ENCODE results near the gene NT5C2.
"Not testable (repeated sequence)": the region's sequence is repeated elsewhere in the genome, so short reads cannot be mapped to it uniquely, and the experiment has no call there.

Gene NT5C2

DNA sequence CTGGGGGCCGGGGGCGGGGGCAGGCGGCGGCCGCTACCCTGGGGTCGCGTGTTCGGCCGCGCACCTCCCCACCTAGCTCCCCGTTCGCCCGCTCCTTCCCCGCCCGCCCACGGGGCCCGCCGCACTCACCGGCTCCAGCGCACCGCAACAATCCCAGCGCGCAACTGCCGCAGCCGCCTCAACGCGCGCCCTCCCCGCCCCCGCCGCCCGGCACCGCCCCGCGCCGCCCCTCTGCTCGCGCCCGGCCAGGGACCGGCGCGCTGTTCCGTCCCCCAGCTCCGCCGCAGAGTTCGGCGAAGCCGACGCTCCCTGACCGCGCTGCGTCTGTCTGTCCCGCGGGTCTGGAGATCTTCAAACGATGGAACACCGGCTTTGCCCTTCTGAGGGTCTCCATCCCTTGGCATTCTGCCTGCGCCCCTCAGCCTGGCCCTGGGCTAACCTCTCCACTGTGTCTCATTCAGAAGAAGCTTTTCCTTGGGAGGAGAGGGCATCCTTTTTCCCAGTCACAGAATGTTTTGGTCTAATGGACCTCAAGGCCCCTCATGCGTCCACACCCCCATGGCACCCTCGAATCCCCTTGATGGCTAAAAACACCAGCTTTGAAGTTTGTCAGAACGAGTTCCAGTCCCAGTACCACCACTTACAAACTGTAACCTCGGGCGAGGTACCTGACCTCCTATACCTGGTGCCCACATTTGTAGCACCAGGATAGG is at the start of gene NT5C2:
Gene NT5C2, minus strand, starts transcription at position 166 of the 713 bp plus-strand sequence. CDS start 18,314 bp downstream, outside the sequence.
- peak; percentile 81 for DNase-seq

DNA sequence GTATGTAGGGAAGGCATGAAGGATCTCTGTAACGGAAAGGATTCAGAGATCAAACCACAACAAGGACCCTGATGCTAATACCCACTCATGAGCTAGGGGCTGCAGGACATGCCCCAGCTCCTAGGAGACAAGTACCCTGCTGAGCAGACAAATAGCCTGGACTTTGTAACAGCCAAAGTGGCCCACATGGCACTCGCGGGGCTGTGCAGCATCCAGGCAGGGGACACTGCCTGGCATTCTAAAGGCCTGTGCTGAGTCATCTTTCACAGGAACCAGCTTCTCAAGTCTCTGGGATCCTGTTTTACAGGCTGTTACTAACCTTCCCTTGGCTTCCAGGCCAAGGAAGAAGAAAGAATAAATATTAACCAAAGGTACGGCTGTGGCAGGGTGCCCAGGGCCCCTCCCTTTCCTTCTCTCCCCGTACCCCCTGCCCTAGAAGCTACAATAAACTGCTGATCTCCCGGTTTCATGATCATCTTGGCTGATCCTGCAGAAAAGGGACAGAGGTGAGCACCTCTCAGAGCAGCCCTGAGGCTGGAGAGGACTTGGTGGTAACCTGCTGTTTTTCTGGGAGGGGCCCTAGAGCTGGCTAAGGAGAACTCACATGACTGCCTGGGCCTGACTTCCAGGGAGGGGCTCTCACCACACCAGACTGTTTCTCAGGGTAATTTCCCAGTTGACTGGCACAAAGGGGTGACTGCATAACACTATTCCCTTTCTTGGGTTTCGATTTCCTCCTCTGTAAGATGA is 48.4 kb upstream of the NT5C2 start:
- DNase-seq = no peak

- DNase-seq = peak; percentile 57
Measured at GRCh38 chr10:103238506-103239252, 45.6 kb upstream of the NT5C2 start.

GRCh38 chr10:103235775-103236174 is 42.7 kb upstream of the NT5C2 start:
- DNase-seq = no peak

DNA sequence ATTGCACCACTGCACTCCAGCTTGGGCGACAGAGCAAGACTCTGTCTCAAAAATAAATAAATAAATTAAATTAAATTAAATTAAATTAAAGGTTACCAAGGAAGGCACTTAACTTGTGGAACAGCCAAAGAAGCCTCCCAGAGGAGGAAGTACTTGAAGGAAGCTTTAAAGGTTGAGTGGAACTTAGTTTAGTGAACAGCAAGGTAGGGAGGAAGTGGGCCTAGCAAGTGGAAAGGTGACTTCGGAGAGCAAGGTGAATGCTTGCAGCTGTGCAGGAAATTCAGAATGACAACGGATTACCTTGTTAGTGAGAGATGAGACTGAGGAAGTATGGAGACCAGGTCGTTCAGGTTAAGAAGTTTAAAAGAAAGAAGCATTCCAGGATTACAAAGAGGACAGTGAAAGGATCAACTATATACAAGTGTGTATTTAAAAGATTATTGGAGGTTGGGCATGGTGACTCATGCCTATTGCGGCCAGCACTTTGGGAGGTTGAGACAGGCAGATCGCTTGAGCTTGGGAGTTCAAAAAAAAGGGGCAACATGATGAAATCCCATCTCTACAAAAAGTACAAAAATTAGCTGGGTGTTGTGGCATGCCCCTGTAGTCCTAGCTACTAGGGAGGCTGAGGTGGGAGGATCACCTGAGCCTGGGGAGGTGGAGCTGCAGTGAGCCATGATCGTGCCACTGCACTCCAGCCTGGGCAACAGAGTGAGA is 39.9 kb upstream of the NT5C2 start:
- peak; percentile 77 for DNase-seq

- DNase-seq = no peak
Measured at GRCh38 chr10:103232131-103232673, 39.1 kb upstream of the NT5C2 start.

- DNase-seq = peak; percentile 97
Measured at GRCh38 chr10:103231047-103231551, 38.0 kb upstream of the NT5C2 start.

GRCh38 chr10:103227416-103227815 is 34.3 kb upstream of the NT5C2 start:
- DNase-seq = no peak

GRCh38 chr10:103225939-103226338 is 32.9 kb upstream of the NT5C2 start:
- no peak for DNase-seq

DNA sequence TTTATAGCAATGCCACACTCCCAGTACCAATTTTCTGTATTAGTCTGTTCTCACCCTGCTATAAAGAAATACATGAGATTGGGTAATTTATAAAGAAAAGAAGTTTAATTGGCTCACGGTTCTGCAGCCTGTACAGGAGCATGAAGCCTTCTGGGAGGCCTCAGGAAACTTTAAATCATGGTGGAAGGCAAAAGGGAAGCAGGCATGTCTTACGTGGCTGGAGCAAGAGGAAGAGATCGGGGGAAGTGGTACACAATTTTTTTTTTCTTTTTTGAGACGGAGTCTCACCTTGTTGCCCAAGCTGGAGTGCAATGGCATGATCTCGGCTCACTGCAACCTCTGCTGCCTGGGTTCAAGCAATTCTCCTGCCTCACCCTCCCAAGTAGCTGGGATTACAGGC is 31.6 kb upstream of the NT5C2 start:
- not testable (repeated sequence) for DNase-seq

- DNase-seq = no peak
Measured at GRCh38 chr10:103224133-103224532, 31.1 kb upstream of the NT5C2 start.

- not testable (repeated sequence) for DNase-seq
Measured at GRCh38 chr10:103216362-103216761, 23.3 kb upstream of the NT5C2 start.

DNA sequence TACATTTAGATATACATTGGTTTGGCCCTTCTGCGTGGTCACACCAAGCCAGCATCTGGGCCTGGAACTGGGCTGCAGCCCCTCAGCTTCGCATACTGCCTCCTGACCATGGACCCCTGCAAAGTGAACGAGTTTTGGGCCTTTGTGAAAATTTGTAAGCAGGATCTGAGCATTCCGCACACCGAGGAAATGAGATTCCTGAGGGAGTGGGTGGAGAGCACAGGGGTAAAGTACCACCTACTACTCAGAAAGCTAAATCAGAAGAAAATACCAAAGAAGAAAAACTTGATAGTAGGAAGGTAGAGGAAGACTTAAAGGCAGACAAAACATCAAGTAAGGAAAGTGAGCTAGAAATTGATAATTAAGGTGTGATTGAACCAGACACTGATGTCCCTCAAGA is 22.5 kb upstream of the NT5C2 start:
- no peak for DNase-seq

- DNase-seq = not testable (repeated sequence)
Measured at GRCh38 chr10:103210262-103210661, 17.2 kb upstream of the NT5C2 start.

GRCh38 chr10:103207643-103208042 is 14.6 kb upstream of the NT5C2 start:
- DNase-seq = not testable (repeated sequence)

DNA sequence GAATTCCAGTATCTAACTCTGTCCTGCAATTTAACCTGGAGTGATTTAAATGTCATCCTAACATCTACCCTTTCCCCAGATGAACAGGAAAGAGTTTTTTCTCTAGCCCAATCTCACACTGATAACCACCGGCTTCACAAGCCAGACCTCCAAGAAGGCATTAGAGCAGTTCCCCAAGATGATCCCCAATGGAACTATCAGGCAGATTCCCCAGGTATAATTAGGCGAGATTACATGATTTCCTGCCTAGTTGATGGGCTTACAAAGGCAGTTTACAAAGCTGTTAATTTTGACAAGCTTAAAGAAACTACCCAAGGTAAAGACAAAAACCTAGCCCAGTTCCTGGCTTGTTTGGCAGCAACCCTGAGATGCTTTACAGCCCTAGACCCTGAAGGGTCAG is 14.1 kb upstream of the NT5C2 start:
- DNase-seq = no peak

DNA sequence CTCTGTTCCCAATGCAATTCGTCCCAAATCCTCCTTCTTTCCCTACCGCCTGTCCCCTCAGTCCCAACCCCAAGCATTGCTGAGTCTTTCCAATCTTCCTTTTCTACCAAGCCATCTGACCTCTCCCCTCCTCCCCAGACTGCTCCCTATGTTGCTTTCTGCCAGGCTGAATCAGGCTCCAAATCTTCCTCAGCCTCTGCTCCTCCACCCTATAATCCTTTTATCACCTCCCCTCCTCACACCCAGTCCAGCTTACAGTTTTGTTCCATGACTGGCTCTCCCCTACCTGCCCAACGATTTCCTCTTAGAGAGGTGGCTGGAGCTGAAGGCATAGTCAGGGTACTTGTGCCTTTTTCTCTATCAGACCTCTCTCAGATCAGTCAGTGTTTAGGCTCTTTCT is 13.6 kb upstream of the NT5C2 start:
- DNase-seq = not testable (repeated sequence)

DNA sequence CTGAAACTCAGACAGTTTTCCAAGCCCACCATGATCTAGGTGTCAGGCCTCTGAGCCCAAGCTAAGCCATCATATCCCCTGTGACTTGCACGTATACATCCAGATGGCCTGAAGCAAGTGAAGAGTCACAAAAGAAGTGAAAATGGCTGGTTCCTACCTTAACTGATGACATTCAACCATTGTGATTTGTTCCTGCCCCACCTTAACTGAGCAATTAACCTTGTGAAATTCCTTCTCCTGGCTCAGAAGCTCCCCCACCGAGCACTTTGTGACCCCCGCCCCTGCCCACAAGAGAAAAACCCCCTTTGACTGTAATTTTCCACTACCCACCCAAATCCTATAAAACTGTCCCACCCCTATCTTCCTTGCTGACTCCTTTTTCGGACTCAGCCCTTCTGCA is 12.3 kb upstream of the NT5C2 start:
- DNase-seq = not testable (repeated sequence)

- DNase-seq = no peak
Measured at GRCh38 chr10:103204353-103205255, 11.5 kb upstream of the NT5C2 start.

DNA sequence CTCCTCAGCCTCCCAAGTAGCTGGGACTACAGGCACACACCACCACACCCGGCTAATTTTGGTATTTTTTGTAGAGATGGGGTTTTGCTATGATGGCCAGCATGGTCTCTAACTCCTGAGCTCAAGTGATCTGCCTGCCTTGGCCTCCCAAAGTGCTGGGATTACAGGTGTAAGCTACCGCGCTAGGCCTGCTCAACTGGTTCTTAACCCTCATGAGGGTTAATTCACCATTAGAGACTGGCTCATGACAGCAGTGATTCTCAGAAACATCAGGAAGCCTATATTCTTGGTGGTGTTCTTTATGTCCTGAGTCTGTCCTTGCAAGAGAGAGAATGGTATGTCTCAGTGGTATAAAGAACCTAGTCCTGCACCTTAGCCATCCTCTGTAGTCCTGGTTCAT is 10.4 kb upstream of the NT5C2 start:
- DNase-seq = no peak

DNA sequence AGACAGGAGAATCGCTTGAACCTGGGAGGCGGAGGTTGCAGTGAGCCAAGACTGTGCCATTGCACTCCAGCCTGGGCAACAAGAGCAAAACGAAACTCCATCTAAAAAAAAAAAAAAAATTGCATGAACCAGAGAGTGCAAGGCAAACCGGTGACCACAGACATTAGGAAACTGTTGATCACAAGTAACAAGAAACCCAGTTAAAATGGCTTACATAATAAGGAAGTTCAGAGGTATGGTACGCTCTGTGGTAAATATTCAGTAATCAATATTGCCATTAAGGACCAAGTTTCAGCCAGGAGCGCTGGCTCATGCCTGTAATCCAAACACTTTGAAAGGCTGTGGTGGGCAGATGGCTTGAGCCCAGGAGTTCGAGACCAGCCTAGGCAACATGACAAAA is 9.2 kb upstream of the NT5C2 start:
- no peak for DNase-seq
